SK-N-SH treated with all-trans-retinoic acid at 6 μM for 48 hours (cell line): Measurements from ENCODE around the gene GLIS1.

Experiments
- ATAC-seq: fragments of 200-7000 bp; cut with Tn5 transposase; 3 replicates; pipeline ENCODE4 v1.9.1; 2020; ENCODE audit warnings: mild to moderate bottlenecking, moderate library complexity
- ARNTL ChIP-seq: fragments of 450-650 bp; formaldehyde crosslinking; IDR thresholded peaks from 2 replicates; pipeline ENCODE4 v1.5.0; 2020; ENCODE audit warnings: low read depth, mild to moderate bottlenecking, moderate library complexity, borderline replicate concordance
- BACH2 ChIP-seq: fragments of 250-450 bp; sonication (Bioruptor Pico); IDR thresholded peaks from 2 replicates; pipeline ENCODE4 v1.9.0; 2021; ENCODE audit warnings: mild to moderate bottlenecking, borderline replicate concordance
- CSDC2 ChIP-seq: fragments of 250-450 bp; sonication (Bioruptor Pico); IDR thresholded peaks from 2 replicates; pipeline ENCODE4 v1.5.0; 2020; ENCODE audit warnings: mild to moderate bottlenecking, moderate library complexity
- ESRRG ChIP-seq: fragments of 250-450 bp; sonication (Bioruptor Pico); IDR thresholded peaks from 2 replicates; pipeline ENCODE4 v1.6.1; 2021; ENCODE audit warnings: mild to moderate bottlenecking
- GLIS3 ChIP-seq: fragments of 250-450 bp; sonication (Bioruptor Pico); IDR thresholded peaks from 2 replicates; pipeline ENCODE4 v1.5.0; 2020; ENCODE audit warnings: mild to moderate bottlenecking, moderate library complexity
- ISL1 ChIP-seq: fragments of 250-450 bp; sonication (Bioruptor Pico); IDR thresholded peaks from 2 replicates; pipeline ENCODE4 v2.1.2; 2022; ENCODE audit warnings: mild to moderate bottlenecking, moderate library complexity
- OSR1 ChIP-seq: fragments of 250-450 bp; sonication (Bioruptor Pico); IDR thresholded peaks from 2 replicates; pipeline ENCODE4 v1.8.0; 2022; ENCODE audit warnings: moderate library complexity, mild to moderate bottlenecking, inconsistent platforms
- PPARA ChIP-seq: fragments of 250-450 bp; sonication (Bioruptor Pico); IDR thresholded peaks from 2 replicates; pipeline ENCODE4 v1.5.0; 2020; ENCODE audit warnings: mild to moderate bottlenecking, borderline replicate concordance
- RARB ChIP-seq: fragments of 250-450 bp; sonication (Bioruptor Pico); IDR thresholded peaks from 2 replicates; pipeline ENCODE4 v1.8.0; 2021; ENCODE audit warnings: mild to moderate bottlenecking, moderate library complexity
- SNAI2 ChIP-seq: fragments of 250-450 bp; sonication (Bioruptor Pico); IDR thresholded peaks from 2 replicates; pipeline ENCODE4 v1.5.0; 2020; ENCODE audit warnings: mild to moderate bottlenecking, moderate library complexity
- TCF4 ChIP-seq: fragments of 250-450 bp; sonication (Bioruptor Pico); IDR thresholded peaks from 2 replicates; pipeline ENCODE4 v1.8.0; 2021; ENCODE audit warnings: mild to moderate bottlenecking, moderate library complexity, borderline replicate concordance
- TOX ChIP-seq: fragments of 250-450 bp; sonication (Bioruptor Pico); IDR thresholded peaks from 2 replicates; pipeline ENCODE4 v1.8.0; 2021; ENCODE audit warnings: mild to moderate bottlenecking, moderate library complexity, borderline replicate concordance
- ZFP3 ChIP-seq: fragments of 250-450 bp; sonication (Bioruptor Pico); IDR thresholded peaks from 2 replicates; pipeline ENCODE4 v1.5.0; 2020; ENCODE audit warnings: mild to moderate bottlenecking, moderate library complexity
- ZFP30 ChIP-seq: fragments of 450-650 bp; formaldehyde crosslinking; IDR thresholded peaks from 2 replicates; pipeline ENCODE4 v1.5.0; 2022; ENCODE audit warnings: mild to moderate bottlenecking, moderate library complexity
- ZNF565 ChIP-seq: fragments of 450-650 bp; formaldehyde crosslinking; conservative IDR thresholded peaks from 2 replicates; pipeline ENCODE4 v1.5.0; 2020; ENCODE audit warnings: low read depth, mild to moderate bottlenecking, moderate library complexity
- ZNF70 ChIP-seq: fragments of 450-650 bp; formaldehyde crosslinking; IDR thresholded peaks from 2 replicates; pipeline ENCODE4 v1.5.0; 2020; ENCODE audit warnings: mild to moderate bottlenecking, moderate library complexity
- ZNF8 ChIP-seq: fragments of 450-650 bp; formaldehyde crosslinking; IDR thresholded peaks from 2 replicates; pipeline ENCODE4 v1.5.0; 2020; ENCODE audit warnings: mild to moderate bottlenecking, moderate library complexity
- TF ChIP-seq, protein P1 (sequence below): fragments of 250-450 bp; sonication (Bioruptor Pico); IDR thresholded peaks from 2 replicates; pipeline ENCODE4 v1.8.0; 2021; ENCODE audit warnings: low read depth, mild to moderate bottlenecking, moderate library complexity, borderline replicate concordance
- TF ChIP-seq, protein P2 (sequence below): fragments of 250-450 bp; sonication (Bioruptor Pico); IDR thresholded peaks from 2 replicates; pipeline ENCODE4 v1.5.0; 2020; ENCODE audit warnings: mild to moderate bottlenecking, moderate library complexity
- TF ChIP-seq, protein P3 (sequence below): fragments of 250-450 bp; sonication (Bioruptor Pico); IDR thresholded peaks from 2 replicates; pipeline ENCODE4 v1.5.1; 2020; ENCODE audit warnings: low read depth, mild to moderate bottlenecking, moderate library complexity
- TF ChIP-seq, protein P4 (sequence below): fragments of 250-450 bp; sonication (Bioruptor Pico); IDR thresholded peaks from 2 replicates; pipeline ENCODE4 v1.8.0; 2020; ENCODE audit warnings: mild to moderate bottlenecking, moderate library complexity, borderline replicate concordance
- TF ChIP-seq, protein P5 (sequence below): fragments of 250-450 bp; sonication (Bioruptor Pico); IDR thresholded peaks from 2 replicates; pipeline ENCODE4 v1.5.1; 2021; ENCODE audit warnings: mild to moderate bottlenecking, moderate library complexity

Gene GLIS1

DNA sequence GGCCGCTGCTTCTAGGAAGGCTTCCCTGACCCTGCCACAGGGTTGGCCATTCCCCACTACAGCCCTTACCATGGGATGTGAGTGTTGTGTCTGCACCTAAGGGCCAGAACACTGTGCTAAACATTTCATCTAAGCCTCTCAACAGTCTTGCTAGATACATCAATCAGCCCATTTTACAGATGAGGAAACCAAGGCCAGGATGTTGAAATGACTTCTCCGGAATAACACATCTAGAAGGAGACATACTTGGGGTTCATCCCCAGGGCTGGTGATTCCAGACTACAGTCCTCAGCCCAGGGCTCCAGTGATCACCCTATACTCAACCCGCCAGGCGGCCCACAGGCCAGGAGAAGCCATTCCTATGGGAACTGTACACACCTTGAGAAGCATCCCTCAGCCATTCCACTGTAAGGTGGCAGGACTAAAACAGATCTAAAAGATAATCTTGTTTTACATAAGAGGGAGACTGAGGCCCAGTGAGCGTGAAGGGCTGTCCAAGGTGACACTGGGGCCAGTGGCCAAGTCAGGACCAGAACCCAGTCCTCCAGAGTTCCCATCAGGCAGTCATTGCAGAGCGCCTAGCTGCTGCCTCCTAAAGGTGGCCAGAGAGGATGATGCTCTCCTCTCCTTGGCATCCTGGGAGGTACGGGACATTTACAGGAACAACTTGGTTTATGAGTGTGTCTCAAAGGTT is 119.5 kb downstream of the GLIS1 start:
- TF ChIP-seq SNAI2: no peak
- TF ChIP-seq CSDC2 (CRISPR knock-in tag): no peak
- no peak for TF ChIP-seq ESRRG (CRISPR knock-in tag)
- TF ChIP-seq, protein P1, sequence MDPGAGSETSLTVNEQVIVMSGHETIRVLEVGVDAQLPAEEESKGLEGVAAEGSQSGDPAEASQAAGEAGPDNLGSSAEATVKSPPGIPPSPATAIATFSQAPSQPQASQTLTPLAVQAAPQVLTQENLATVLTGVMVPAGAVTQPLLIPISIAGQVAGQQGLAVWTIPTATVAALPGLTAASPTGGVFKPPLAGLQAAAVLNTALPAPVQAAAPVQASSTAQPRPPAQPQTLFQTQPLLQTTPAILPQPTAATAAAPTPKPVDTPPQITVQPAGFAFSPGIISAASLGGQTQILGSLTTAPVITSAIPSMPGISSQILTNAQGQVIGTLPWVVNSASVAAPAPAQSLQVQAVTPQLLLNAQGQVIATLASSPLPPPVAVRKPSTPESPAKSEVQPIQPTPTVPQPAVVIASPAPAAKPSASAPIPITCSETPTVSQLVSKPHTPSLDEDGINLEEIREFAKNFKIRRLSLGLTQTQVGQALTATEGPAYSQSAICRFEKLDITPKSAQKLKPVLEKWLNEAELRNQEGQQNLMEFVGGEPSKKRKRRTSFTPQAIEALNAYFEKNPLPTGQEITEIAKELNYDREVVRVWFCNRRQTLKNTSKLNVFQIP: no peak
- TF ChIP-seq TCF4 (CRISPR knock-in tag): no peak
- TF ChIP-seq GLIS3 (CRISPR knock-in tag): no peak
- TF ChIP-seq, protein P2, sequence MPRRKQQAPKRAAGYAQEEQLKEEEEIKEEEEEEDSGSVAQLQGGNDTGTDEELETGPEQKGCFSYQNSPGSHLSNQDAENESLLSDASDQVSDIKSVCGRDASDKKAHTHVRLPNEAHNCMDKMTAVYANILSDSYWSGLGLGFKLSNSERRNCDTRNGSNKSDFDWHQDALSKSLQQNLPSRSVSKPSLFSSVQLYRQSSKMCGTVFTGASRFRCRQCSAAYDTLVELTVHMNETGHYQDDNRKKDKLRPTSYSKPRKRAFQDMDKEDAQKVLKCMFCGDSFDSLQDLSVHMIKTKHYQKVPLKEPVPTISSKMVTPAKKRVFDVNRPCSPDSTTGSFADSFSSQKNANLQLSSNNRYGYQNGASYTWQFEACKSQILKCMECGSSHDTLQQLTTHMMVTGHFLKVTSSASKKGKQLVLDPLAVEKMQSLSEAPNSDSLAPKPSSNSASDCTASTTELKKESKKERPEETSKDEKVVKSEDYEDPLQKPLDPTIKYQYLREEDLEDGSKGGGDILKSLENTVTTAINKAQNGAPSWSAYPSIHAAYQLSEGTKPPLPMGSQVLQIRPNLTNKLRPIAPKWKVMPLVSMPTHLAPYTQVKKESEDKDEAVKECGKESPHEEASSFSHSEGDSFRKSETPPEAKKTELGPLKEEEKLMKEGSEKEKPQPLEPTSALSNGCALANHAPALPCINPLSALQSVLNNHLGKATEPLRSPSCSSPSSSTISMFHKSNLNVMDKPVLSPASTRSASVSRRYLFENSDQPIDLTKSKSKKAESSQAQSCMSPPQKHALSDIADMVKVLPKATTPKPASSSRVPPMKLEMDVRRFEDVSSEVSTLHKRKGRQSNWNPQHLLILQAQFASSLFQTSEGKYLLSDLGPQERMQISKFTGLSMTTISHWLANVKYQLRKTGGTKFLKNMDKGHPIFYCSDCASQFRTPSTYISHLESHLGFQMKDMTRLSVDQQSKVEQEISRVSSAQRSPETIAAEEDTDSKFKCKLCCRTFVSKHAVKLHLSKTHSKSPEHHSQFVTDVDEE: no peak
- no peak for TF ChIP-seq ISL1 (CRISPR knock-in tag)
- TF ChIP-seq ARNTL: no peak
- TF ChIP-seq RARB: no peak
- ATAC-seq: no peak

DNA sequence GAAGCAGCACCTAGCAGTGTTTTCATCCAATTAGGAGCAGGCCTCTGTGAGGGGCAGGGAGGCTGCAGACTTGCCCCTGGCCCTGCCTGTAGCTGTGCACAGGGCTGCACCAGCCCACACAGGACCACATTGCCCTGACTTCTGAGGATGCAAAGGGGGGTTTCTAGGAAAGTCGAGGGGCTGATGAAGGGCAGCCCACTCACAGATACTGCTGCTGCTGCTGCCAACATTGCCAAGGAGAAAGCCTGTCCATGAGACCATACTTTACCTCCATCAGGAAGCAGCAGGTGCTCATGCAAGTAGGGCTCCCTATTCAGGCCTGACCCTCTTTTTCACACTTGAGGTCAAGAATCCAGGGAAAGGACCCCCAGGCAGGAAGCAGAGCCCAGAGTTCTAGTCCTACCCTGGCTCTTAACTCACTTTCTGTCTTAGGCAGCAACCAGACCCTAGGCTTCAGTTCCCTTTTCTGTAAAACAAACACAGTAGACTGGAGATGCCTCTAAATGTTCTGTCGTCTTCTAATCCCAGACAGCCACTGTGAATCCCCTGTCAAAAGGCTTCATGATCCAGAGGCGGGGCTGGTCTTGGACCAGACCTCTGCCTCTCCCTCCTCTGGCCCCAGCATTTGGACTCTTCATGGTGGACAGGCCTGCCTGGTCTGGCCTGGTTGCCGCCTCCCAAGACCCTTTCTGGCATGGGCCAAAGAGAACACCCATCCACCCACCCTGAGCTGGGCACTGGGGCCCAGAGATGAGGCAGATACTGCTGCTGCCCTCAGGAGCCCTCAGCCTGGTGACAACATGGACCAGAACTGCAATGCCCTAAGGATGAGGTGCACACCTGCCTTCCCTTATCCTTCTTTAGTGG is 120.2 kb downstream of the GLIS1 start:
- no peak for TF ChIP-seq ZNF565 (CRISPR knock-in tag)
- TF ChIP-seq PPARA (CRISPR knock-in tag): no peak
- TF ChIP-seq GLIS3 (CRISPR knock-in tag): no peak
- no peak for TF ChIP-seq ZFP3 (CRISPR knock-in tag)
- no peak for TF ChIP-seq OSR1 (CRISPR knock-in tag)
- TF ChIP-seq, protein P3, sequence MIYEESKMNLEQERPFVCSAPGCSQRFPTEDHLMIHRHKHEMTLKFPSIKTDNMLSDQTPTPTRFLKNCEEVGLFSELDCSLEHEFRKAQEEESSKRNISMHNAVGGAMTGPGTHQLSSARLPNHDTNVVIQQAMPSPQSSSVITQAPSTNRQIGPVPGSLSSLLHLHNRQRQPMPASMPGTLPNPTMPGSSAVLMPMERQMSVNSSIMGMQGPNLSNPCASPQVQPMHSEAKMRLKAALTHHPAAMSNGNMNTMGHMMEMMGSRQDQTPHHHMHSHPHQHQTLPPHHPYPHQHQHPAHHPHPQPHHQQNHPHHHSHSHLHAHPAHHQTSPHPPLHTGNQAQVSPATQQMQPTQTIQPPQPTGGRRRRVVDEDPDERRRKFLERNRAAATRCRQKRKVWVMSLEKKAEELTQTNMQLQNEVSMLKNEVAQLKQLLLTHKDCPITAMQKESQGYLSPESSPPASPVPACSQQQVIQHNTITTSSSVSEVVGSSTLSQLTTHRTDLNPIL (CRISPR knock-in tag): no peak
- no peak for TF ChIP-seq ZNF8 (CRISPR knock-in tag)
- TF ChIP-seq TOX (CRISPR knock-in tag): no peak
- TF ChIP-seq, protein P1: no peak
- no peak for TF ChIP-seq TCF4 (CRISPR knock-in tag)
- TF ChIP-seq SNAI2: no peak
- TF ChIP-seq, protein P4, sequence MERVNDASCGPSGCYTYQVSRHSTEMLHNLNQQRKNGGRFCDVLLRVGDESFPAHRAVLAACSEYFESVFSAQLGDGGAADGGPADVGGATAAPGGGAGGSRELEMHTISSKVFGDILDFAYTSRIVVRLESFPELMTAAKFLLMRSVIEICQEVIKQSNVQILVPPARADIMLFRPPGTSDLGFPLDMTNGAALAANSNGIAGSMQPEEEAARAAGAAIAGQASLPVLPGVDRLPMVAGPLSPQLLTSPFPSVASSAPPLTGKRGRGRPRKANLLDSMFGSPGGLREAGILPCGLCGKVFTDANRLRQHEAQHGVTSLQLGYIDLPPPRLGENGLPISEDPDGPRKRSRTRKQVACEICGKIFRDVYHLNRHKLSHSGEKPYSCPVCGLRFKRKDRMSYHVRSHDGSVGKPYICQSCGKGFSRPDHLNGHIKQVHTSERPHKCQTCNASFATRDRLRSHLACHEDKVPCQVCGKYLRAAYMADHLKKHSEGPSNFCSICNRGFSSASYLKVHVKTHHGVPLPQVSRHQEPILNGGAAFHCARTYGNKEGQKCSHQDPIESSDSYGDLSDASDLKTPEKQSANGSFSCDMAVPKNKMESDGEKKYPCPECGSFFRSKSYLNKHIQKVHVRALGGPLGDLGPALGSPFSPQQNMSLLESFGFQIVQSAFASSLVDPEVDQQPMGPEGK (CRISPR knock-in tag): no peak
- no peak for TF ChIP-seq ZNF70
- no peak for TF ChIP-seq ZFP30 (CRISPR knock-in tag)
- no peak for TF ChIP-seq BACH2 (CRISPR knock-in tag)
- no peak for TF ChIP-seq ARNTL
- TF ChIP-seq RARB: no peak
- no peak for TF ChIP-seq ESRRG (CRISPR knock-in tag)
- TF ChIP-seq, protein P5, sequence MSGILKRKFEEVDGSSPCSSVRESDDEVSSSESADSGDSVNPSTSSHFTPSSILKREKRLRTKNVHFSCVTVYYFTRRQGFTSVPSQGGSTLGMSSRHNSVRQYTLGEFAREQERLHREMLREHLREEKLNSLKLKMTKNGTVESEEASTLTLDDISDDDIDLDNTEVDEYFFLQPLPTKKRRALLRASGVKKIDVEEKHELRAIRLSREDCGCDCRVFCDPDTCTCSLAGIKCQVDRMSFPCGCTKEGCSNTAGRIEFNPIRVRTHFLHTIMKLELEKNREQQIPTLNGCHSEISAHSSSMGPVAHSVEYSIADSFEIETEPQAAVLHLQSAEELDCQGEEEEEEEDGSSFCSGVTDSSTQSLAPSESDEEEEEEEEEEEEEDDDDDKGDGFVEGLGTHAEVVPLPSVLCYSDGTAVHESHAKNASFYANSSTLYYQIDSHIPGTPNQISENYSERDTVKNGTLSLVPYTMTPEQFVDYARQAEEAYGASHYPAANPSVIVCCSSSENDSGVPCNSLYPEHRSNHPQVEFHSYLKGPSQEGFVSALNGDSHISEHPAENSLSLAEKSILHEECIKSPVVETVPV (CRISPR knock-in tag): no peak
- TF ChIP-seq, all 23 proteins: peak for 0
- ATAC-seq: no peak
